ENCODE results near the gene RPRD1B. TPM values are rescaled to one million over a fixed set of nuclear protein-coding genes. Genes with fewer than 3 reads are reported as not detected.

The RPRD1B gene
- total and polyA plus RNA-seq, 2 of the 4 experiments (the other 2 are of a cell fraction), result 8.4 to 9.9 TPM

- no peak overlapping the region for H2BK15ac ChIP-seq (ENCODE audit: low read depth, low read length)
- H3K79me1 ChIP-seq (ENCODE audit: low read depth in 1 of 2, low read length in 2 of 2), result peaks cover 37 to 77% of the 10 kb centered on the region in 2 experiments
- ATAC-seq (ENCODE audit: low read depth) (peak; percentile 42), DNase-seq (no peak)
- POLR2A ChIA-PET (ENCODE audit: unreplicated experiment), result no interaction called here
- H3K14ac ChIP-seq (replicated peaks; ENCODE audit: low read depth, low read length), result no peak overlapping the region
- 82% methylated on average over 3 of the region's 4 CpGs; no CpG with 5 or more reads in 1 of the 2 experiments for WGBS, 2 experiments (ENCODE audit: extremely low coverage in 2 of 2, insufficient read length in 1 of 2)
- no peak overlapping the region for H3K4me3 ChIP-seq (ENCODE audit: insufficient read depth, low read depth, low read length)
- dilution Hi-C loops (cut with HindIII; ENCODE audit: low sequenced_read_pairs, unreplicated experiment) (no loop called here), intact Hi-C loops (cut with micrococcal nuclease) (loop anchor here (5.0 kb wide), 1 partner anchor 144 kb away; the partner anchor contains the start of gene VSTM2L), in situ Hi-C loops (cut with MboI; ENCODE audit: low sequenced_read_pairs) (no loop called here)
- H3K4ac ChIP-seq (ENCODE audit: low read depth, low read length), result no peak overlapping the region
- H3K4me1 ChIP-seq (ENCODE audit: control insufficient read depth, insufficient read depth, low read length), result peaks cover 2% of the 10 kb centered on the region
- H3K27me3 ChIP-seq (ENCODE audit: control insufficient read depth, insufficient read depth, low read length), result no peaks in the 10 kb centered on the region
- no TSS peak for BruUV-seq (replicated peaks)
- no peak overlapping the region for H4K5ac ChIP-seq (ENCODE audit: low read depth, low read length)
- no peaks in the 10 kb centered on the region for H3K9me3 ChIP-seq (ENCODE audit: control insufficient read depth, insufficient read depth, low read length)
- peaks cover 17% of the 10 kb centered on the region for H3K36me3 ChIP-seq (ENCODE audit: control insufficient read depth, insufficient read depth, low read length)
- no peak overlapping the region for H3K23ac ChIP-seq (ENCODE audit: low read depth, low read length)
- H2BK5ac ChIP-seq (ENCODE audit: low read depth, low read length, poor library complexity, severe bottlenecking), result no peak overlapping the region
- H3K27ac ChIP-seq (ENCODE audit: insufficient read depth, low read length), result no peak overlapping the region
- CTCF ChIA-PET, result interaction anchor here (0.6 to 1.2 kb wide), 2 partner anchors 11 to 796 kb away, joined by 4 to 5 read pairs; no protein-coding TSS in a partner anchor
- no peak overlapping the region for H4K91ac ChIP-seq (ENCODE audit: insufficient read depth, low read depth, low read length)
- H3K9me1 ChIP-seq (ENCODE audit: insufficient read depth, low read length), result peaks cover 19% of the 10 kb centered on the region; the same call in 1 of the 2 replicates
- no peak overlapping the region for H3K4me2 ChIP-seq (ENCODE audit: low read depth, low read length)
- H4K20me1 ChIP-seq (ENCODE audit: insufficient read depth, low read length), result peaks cover 31% of the 10 kb centered on the region
- H4K8ac ChIP-seq (ENCODE audit: low read depth in 2 of 2, low read length in 2 of 2), result no peak overlapping the region
- H3K56ac ChIP-seq (ENCODE audit: extremely low read depth, insufficient read depth, low read length), result no peak overlapping the region
- H2AK5ac ChIP-seq (ENCODE audit: low read depth, low read length), result peak overlapping the region; percentile 33; the same call in 1 of the 2 replicates
- no peak overlapping the region for H3K18ac ChIP-seq (ENCODE audit: low read depth, low read length)
- H2AK9ac ChIP-seq (replicated peaks; ENCODE audit: low read depth, low read length, poor library complexity), result no peak overlapping the region
- TF ChIP-seq MAZ (IDR thresholded peaks at IDR 0.05; ENCODE audit: borderline replicate concordance, low read depth, low read length) (no peak), BHLHE40 (IDR thresholded peaks at IDR 0.05; ENCODE audit: low read depth, low read length) (no peak), RCOR1 (IDR thresholded peaks at IDR 0.05; ENCODE audit: insufficient replicate concordance, low read length) (no peak), RAD21 (IDR thresholded peaks at IDR 0.05; ENCODE audit: low read length) (no peak), CHD1 (IDR thresholded peaks at IDR 0.05; ENCODE audit: low read depth, low read length) (no peak), USF2 (IDR thresholded peaks at IDR 0.05; ENCODE audit: low read depth, low read length) (no peak), FOS (IDR thresholded peaks at IDR 0.05; ENCODE audit: low read depth, low read length) (no peak), RFX5 (IDR thresholded peaks at IDR 0.05; ENCODE audit: low read depth, low read length) (no peak)
- H2AFZ ChIP-seq (replicated peaks; ENCODE audit: low read length, poor library complexity), result no peak overlapping the region
- no peak overlapping the region for H2BK120ac ChIP-seq (ENCODE audit: low read depth, low read length)
- H2BK20ac ChIP-seq (ENCODE audit: low read depth, low read length), result no peak overlapping the region
- no peak overlapping the region for H3K9ac ChIP-seq (ENCODE audit: low read depth, low read length)
These were observed 13.0 kb downstream of the RPRD1B start for GRCh38 chr20:38046572-38046971.

All from IMR-90 (cell line).